ENCODE results near the gene SPATC1L.

Gene SPATC1L

GRCh38 chr21:46159390-46159789 lies 24.9 kb downstream of the SPATC1L start:
- no peak overlapping the region for H3K4me3 ChIP-seq (ENCODE audit: low read depth, low read length)
- TF ChIP-seq, protein P1, sequence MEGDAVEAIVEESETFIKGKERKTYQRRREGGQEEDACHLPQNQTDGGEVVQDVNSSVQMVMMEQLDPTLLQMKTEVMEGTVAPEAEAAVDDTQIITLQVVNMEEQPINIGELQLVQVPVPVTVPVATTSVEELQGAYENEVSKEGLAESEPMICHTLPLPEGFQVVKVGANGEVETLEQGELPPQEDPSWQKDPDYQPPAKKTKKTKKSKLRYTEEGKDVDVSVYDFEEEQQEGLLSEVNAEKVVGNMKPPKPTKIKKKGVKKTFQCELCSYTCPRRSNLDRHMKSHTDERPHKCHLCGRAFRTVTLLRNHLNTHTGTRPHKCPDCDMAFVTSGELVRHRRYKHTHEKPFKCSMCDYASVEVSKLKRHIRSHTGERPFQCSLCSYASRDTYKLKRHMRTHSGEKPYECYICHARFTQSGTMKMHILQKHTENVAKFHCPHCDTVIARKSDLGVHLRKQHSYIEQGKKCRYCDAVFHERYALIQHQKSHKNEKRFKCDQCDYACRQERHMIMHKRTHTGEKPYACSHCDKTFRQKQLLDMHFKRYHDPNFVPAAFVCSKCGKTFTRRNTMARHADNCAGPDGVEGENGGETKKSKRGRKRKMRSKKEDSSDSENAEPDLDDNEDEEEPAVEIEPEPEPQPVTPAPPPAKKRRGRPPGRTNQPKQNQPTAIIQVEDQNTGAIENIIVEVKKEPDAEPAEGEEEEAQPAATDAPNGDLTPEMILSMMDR (IDR thresholded peaks at IDR 0.05; ENCODE audit: low read depth, low read length): no peak

DNA sequence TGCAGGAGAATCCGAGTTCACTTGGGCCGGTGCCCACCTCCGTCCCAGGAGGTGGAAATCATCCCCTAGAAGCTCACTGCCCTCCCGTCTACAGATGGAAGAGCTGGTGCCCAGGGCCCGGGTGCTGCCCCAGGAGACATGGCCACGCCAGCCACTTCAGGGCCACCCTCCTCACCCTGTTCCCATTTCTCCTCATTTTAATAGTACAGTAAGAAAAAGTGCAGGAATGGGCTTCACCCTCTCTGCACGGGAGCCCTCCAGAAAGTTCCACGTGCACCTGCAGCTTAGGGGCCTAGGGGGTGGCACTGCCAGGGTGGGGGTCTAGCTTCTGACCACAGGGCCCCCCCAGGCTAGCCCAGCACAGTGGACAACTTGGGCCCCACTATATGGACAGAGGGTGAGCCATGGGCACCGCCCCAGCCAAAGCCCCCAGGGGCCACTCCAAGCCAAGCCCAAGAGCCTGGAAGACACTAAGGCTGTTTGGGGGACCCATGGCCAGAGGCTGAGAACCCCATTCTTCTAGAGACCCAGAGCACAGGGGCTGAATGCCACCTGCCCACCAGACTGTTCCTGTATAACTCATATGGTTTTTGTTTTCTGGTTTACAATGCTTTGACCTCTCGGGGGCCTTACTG lies 25.5 kb downstream of the SPATC1L start:
- TF ChIP-seq, protein P1 (IDR thresholded peaks at IDR 0.05; ENCODE audit: low read depth, low read length): no peak

DNA sequence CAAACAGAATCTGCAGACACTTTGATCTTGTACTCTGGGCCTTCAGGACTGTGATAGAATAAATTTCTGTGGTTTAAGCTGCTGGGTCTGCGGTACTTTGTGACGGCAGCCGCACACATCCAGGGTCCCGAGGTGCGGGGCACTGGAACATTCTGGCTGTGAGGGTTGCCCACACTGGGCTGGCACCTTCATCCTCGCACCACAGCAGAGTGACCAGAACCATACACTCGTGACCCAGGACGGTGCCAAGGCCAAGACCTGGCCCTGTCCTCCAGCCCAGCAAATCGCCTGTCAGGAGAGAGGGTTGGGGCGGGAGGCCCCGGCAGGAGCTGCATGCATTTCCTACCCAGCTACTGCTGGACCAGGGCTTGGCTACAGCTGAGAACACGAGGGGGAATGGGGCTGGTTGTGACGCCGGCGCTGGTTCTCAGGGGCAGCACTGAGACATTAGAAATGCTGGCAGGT lies 26.2 kb downstream of the SPATC1L start:
- H3K4me3 ChIP-seq (ENCODE audit: low read depth, low read length): no peak overlapping the region
- TF ChIP-seq, protein P1 (IDR thresholded peaks at IDR 0.05; ENCODE audit: low read depth, low read length): no peak

More for the DNA sequence above, 25.5 kb downstream of the SPATC1L start:
- no peak overlapping the region for H3K4me3 ChIP-seq (ENCODE audit: low read depth, low read length)

DNA sequence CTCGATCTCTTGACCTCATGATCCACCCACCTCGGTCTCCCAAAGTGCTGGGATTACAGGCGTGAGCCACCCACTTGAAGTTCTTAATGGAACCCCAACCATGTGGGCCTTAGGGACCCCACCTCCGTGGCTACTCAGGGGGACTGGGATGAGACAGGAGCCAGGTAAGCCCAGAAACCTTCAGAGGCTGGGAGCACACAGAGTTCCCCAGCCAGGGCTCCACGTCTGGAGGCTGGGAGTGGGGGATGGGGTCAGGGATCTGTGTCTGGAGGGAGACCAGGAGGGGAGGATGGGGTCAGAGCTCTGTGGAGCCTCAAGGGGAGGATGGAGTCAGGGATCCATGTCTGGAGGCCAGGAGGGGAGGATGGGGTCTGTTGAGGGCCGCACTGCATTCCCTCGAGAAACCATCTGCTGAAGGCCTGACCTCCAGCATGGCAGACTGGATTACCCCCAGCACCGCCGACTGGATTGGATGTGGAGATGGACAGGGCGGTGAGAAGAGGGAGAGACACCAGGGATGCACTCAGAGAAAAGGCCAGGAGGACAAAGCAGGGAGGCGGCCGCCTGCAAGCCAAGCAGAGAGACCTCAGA lies 26.8 kb downstream of the SPATC1L start:
- TF ChIP-seq, protein P1 (IDR thresholded peaks at IDR 0.05; ENCODE audit: low read depth, low read length): no peak
- H3K4me3 ChIP-seq (ENCODE audit: low read depth, low read length): no peak overlapping the region

GRCh38 chr21:46156678-46157077 lies 27.6 kb downstream of the SPATC1L start:
- TF ChIP-seq, protein P1 (IDR thresholded peaks at IDR 0.05; ENCODE audit: low read depth, low read length): no peak
- H3K4me3 ChIP-seq (ENCODE audit: low read depth, low read length): no peak overlapping the region

- H3K4me3 ChIP-seq (ENCODE audit: low read depth, low read length): no peak overlapping the region
- TF ChIP-seq, protein P1 (IDR thresholded peaks at IDR 0.05; ENCODE audit: low read depth, low read length): no peak
Observed at GRCh38 chr21:46156378-46156645, 27.9 kb downstream of the SPATC1L start.

DNA sequence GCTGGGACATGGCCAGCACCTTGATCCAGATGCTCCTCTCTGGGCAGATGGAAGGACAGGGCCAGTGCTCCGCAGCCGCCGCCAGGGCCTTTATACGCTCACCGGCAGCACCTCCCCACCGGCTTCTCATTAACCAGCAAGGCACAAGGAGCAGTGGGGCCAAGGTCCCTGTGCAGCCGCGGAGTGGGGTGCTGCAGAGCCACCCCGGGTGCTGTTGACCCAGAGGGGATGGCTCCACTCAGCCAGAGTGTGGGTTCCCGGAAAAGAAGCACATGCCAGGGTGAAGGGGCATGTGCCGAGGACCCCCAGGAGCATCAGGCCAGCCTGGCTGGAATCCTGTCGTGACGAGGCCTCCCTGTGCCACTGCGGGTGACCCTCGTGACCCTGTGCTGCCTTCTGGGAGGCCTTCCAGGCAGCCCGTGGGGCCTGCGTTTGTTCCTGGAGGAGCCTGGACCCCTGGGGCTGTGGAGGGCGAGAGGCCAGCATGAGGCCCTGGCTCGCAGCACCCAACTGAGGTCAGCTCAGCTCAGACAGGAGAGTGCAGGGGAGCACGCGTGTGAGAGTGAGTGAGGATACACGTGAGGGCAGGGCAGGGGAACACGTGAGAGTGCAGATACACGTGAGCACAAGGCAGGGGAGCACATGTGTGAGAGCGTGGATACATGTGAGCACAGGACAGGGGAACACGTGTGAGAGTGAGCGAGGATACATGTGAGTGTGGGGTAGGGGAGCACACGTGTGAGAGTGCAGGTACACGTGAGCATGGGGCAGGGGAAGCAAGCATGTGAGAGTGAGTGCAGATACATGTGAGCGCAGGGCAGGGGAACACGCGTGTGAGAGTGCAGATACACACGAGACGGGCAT lies 28.5 kb downstream of the SPATC1L start, which contains the start of gene FTCD:
FTCD (minus strand) TSS at position 66 of the 864 bp plus-strand sequence; CDS start at position 10, 56 bp downstream.
- H3K4me3 ChIP-seq (ENCODE audit: low read depth, low read length): no peak within 1 kb of the TSS
- TF ChIP-seq, protein P1 (IDR thresholded peaks at IDR 0.05; ENCODE audit: low read depth, low read length): no peak
